Transverse colon (tissue), 4 donors: ENCODE results near the gene PIEZO1.

Experiments
- EP300 ChIP-seq: sonication (generic); formaldehyde crosslinking; IDR thresholded peaks from one replicate; pipeline ENCODE4 v1.6.1; 2017; ENCODE audit warnings: antibody characterized with exemption, low read depth
- POLR2A ChIP-seq: fragments of 450-650 bp; IDR thresholded peaks from one replicate; pipeline ENCODE4 v1.6.1; 2016; ENCODE audit warnings: antibody characterized with exemption, mild to moderate bottlenecking, moderate library complexity
- POLR2AphosphoS5 ChIP-seq, 3 donors: sonication (generic); formaldehyde crosslinking; IDR thresholded peaks; one replicate each; pipeline ENCODE4 v1.6.1; 2016; ENCODE audit warnings: antibody characterized with exemption in 3 of 3
- TF ChIP-seq, protein P1 (sequence below), 5 experiments: fragments of 200-600 bp in 3 of 5; fragments of 450-650 bp in 2 of 5; sonication (generic) in 3 of 5; IDR thresholded peaks; 1 replicate in 2 of 5; 2 replicates in 3 of 5; pipeline ENCODE4 v1.5.1; 2016 to 2017; ENCODE audit warnings: antibody characterized with exemption in 5 of 5, inconsistent platforms in 3 of 5, mild to moderate bottlenecking in 2 of 5, moderate library complexity in 1 of 5

DNA sequence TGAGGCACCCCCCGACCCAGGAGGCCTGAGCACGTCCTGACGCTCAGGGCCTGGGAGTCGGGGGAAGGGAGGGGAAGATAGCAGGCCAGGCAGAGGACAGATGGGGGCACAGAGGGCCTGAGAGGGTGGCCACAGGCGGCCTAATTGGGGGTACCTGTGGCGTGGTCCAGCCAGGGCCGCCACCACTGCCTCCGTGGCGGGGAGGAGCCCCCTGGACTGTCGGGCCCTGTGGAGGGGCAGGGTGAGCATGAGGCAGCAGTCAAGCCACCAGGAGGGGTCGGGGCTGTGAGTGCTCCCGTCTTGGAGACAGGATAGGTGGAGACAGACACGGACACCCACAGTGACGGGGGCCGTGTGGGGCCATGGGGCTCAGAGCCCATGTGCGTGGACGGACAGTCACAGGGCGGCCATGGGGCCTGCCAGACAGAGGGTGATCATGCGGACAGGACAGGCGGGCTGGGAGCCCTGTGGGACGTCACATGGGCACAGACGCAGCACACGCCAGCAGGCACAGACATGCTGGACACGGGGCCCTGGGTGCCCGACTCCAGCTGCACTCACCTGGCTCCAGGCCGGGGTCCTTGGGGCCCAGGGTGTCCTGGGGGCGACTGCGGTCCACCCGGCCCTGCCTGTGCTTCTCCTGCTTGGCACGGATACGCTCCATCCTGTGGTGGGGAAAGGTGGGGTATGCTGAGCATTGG, 60.0 kb downstream of the PIEZO1 start:
- TF ChIP-seq, protein P1, sequence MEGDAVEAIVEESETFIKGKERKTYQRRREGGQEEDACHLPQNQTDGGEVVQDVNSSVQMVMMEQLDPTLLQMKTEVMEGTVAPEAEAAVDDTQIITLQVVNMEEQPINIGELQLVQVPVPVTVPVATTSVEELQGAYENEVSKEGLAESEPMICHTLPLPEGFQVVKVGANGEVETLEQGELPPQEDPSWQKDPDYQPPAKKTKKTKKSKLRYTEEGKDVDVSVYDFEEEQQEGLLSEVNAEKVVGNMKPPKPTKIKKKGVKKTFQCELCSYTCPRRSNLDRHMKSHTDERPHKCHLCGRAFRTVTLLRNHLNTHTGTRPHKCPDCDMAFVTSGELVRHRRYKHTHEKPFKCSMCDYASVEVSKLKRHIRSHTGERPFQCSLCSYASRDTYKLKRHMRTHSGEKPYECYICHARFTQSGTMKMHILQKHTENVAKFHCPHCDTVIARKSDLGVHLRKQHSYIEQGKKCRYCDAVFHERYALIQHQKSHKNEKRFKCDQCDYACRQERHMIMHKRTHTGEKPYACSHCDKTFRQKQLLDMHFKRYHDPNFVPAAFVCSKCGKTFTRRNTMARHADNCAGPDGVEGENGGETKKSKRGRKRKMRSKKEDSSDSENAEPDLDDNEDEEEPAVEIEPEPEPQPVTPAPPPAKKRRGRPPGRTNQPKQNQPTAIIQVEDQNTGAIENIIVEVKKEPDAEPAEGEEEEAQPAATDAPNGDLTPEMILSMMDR (IDR thresholded peaks at IDR 0.05) = no peak
- no peak for TF ChIP-seq POLR2A
- no peak for TF ChIP-seq POLR2AphosphoS5 (IDR thresholded peaks at IDR 0.05)
- no peak for TF ChIP-seq EP300
